ENCODE data around the gene ALPL.

Gene ALPL

DNA sequence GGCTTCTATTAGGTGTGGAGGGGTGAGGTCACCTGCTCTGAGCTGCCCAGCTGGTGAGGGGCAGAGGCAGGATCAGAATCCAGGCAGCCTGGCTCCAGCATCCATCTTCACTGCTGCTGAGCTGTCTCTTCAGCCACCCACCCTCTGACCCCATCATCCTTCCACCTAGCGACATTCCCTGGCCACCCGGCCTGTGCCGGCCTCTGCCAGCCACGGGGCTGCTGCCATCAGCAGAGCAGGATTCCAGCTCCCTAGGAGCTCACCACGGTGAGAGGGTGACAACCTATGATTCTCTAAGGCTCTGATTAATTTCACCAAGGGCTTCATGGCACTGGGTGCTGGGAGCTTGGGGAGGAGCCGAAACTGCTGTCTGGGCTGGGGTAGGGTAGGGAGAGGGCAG is 32.1 kb downstream of the ALPL start:
- ChIA-PET POLR2A (no interaction called here), CTCF (interaction anchor here (0.6 to 2.7 kb wide), 5 partner anchors 9 to 171 kb away, joined by 3 to 9 read pairs (median 4); no protein-coding TSS in a partner anchor)
- no peaks in the 10 kb centered on the region for H3K9me3 ChIP-seq (ENCODE audit: control insufficient read depth, insufficient read depth, low read depth, low read length)
- H3K27ac ChIP-seq (ENCODE audit: extremely low read depth, low read depth, low read length) = no peak overlapping the region
- TF ChIP-seq ZNF354C (tag by site-specific recombination; IDR thresholded peaks at IDR 0.05; ENCODE audit: borderline replicate concordance, low read depth) (no peak), ZNF664 (tag by site-specific recombination; IDR thresholded peaks at IDR 0.05) (no peak)
- no peaks in the 10 kb centered on the region for H3K36me3 ChIP-seq (ENCODE audit: control insufficient read depth in 2 of 2, insufficient read depth in 1 of 2, low read length in 2 of 2)
- H3K4me3 ChIP-seq (ENCODE audit: low read depth, low read length) = no peak overlapping the region
- H3K4me1 ChIP-seq (ENCODE audit: control insufficient read depth, insufficient read depth, low read length) = no peaks in the 10 kb centered on the region

DNA sequence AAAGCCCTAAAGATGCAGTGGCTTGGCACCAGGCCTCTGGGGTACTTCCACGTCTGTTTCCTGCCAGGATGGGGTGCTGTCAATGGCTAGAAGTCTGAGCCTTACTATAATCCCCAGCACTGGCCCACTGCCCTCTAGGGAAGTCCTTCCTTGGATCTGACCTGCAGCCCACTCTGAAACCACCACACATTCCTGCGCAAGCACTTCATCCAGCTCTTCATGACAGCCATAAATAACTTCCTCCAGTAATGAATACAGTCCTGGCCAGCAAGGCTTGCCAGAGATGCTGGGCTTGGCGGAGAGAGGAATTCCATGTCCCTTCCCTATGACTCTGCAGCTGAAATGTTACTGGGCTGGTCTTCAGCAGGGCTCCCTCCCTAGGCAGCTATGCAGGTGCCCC is 32.6 kb downstream of the ALPL start:
- H3K4me3 ChIP-seq (ENCODE audit: low read depth, low read length) = no peak overlapping the region
- no peak for TF ChIP-seq YY2 (tag by site-specific recombination; IDR thresholded peaks at IDR 0.05)
- TF ChIP-seq, protein P1, sequence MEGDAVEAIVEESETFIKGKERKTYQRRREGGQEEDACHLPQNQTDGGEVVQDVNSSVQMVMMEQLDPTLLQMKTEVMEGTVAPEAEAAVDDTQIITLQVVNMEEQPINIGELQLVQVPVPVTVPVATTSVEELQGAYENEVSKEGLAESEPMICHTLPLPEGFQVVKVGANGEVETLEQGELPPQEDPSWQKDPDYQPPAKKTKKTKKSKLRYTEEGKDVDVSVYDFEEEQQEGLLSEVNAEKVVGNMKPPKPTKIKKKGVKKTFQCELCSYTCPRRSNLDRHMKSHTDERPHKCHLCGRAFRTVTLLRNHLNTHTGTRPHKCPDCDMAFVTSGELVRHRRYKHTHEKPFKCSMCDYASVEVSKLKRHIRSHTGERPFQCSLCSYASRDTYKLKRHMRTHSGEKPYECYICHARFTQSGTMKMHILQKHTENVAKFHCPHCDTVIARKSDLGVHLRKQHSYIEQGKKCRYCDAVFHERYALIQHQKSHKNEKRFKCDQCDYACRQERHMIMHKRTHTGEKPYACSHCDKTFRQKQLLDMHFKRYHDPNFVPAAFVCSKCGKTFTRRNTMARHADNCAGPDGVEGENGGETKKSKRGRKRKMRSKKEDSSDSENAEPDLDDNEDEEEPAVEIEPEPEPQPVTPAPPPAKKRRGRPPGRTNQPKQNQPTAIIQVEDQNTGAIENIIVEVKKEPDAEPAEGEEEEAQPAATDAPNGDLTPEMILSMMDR (tag by site-specific recombination; IDR thresholded peaks at IDR 0.05) = no peak
- TF ChIP-seq, protein P2, sequence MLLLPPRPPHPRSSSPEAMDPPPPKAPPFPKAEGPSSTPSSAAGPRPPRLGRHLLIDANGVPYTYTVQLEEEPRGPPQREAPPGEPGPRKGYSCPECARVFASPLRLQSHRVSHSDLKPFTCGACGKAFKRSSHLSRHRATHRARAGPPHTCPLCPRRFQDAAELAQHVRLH (tag by site-specific recombination; IDR thresholded peaks at IDR 0.05) = no peak
- TF ChIP-seq, protein P3, sequence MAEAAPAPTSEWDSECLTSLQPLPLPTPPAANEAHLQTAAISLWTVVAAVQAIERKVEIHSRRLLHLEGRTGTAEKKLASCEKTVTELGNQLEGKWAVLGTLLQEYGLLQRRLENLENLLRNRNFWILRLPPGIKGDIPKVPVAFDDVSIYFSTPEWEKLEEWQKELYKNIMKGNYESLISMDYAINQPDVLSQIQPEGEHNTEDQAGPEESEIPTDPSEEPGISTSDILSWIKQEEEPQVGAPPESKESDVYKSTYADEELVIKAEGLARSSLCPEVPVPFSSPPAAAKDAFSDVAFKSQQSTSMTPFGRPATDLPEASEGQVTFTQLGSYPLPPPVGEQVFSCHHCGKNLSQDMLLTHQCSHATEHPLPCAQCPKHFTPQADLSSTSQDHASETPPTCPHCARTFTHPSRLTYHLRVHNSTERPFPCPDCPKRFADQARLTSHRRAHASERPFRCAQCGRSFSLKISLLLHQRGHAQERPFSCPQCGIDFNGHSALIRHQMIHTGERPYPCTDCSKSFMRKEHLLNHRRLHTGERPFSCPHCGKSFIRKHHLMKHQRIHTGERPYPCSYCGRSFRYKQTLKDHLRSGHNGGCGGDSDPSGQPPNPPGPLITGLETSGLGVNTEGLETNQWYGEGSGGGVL (tag by site-specific recombination; IDR thresholded peaks at IDR 0.05) = no peak
- ChIA-PET POLR2A (no interaction called here), CTCF (interaction anchor here (1.4 to 2.7 kb wide), 2 partner anchors 20 to 171 kb away, joined by 4 to 9 read pairs; no protein-coding TSS in a partner anchor)
- no peaks in the 10 kb centered on the region for H3K9me3 ChIP-seq (ENCODE audit: control insufficient read depth, insufficient read depth, low read depth, low read length)
- no peaks in the 10 kb centered on the region for H3K4me1 ChIP-seq (ENCODE audit: control insufficient read depth, insufficient read depth, low read length)
- no peaks in the 10 kb centered on the region for H3K36me3 ChIP-seq (ENCODE audit: control insufficient read depth in 2 of 2, insufficient read depth in 1 of 2, low read length in 2 of 2)
- H3K27ac ChIP-seq (ENCODE audit: extremely low read depth, low read depth, low read length) = no peak overlapping the region

DNA sequence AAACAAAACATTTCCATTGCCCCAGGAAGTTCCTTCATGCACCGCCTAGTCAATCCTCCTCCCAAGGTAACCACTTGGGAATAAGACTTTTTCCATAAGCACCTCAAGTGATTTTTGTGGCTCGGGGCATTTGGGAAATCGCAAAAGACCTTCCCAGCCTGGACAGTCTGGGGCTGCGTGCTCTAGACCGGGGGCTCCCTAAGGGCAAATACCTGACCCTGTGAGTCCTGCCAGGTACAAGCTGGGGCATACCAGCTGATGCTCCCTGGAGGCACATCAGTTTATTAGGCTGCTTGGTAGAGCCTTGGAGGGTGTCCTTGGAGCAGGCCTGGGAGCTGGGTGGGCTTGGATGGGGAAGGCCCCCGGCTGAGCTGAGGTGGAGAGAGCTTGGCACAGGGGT is 34.4 kb downstream of the ALPL start:
- TF ChIP-seq, protein P4, sequence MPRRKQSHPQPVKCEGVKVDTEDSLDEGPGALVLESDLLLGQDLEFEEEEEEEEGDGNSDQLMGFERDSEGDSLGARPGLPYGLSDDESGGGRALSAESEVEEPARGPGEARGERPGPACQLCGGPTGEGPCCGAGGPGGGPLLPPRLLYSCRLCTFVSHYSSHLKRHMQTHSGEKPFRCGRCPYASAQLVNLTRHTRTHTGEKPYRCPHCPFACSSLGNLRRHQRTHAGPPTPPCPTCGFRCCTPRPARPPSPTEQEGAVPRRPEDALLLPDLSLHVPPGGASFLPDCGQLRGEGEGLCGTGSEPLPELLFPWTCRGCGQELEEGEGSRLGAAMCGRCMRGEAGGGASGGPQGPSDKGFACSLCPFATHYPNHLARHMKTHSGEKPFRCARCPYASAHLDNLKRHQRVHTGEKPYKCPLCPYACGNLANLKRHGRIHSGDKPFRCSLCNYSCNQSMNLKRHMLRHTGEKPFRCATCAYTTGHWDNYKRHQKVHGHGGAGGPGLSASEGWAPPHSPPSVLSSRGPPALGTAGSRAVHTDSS (tag by site-specific recombination; IDR thresholded peaks at IDR 0.05) = no peak
- TF ChIP-seq WT1 (tag by site-specific recombination; IDR thresholded peaks at IDR 0.05) = no peak
- no peak for TF ChIP-seq ZNF677 (tag by site-specific recombination; IDR thresholded peaks at IDR 0.05)
- TF ChIP-seq SALL2 (tag by site-specific recombination; IDR thresholded peaks at IDR 0.05; ENCODE audit: borderline replicate concordance) = no peak
- no peak for TF ChIP-seq ZNF837 (tag by site-specific recombination; IDR thresholded peaks at IDR 0.05)
- Histone ChIP-seq H3K9me3 (ENCODE audit: control insufficient read depth, insufficient read depth, low read depth, low read length) (no peaks in the 10 kb centered on the region), H3K4me3 (ENCODE audit: low read depth, low read length) (no peak overlapping the region), H3K4me1 (ENCODE audit: control insufficient read depth, insufficient read depth, low read length) (no peaks in the 10 kb centered on the region), H3K27ac (ENCODE audit: extremely low read depth, low read depth, low read length) (no peak overlapping the region), H3K36me3 (ENCODE audit: control insufficient read depth in 2 of 2, insufficient read depth in 1 of 2, low read length in 2 of 2) (no peaks in the 10 kb centered on the region)
- ChIA-PET POLR2A (no interaction called here), CTCF (interaction anchor here (1.2 to 1.5 kb wide), 3 partner anchors 8 to 911 kb away, joined by 3 to 5 read pairs (median 3); no protein-coding TSS in a partner anchor)

DNA sequence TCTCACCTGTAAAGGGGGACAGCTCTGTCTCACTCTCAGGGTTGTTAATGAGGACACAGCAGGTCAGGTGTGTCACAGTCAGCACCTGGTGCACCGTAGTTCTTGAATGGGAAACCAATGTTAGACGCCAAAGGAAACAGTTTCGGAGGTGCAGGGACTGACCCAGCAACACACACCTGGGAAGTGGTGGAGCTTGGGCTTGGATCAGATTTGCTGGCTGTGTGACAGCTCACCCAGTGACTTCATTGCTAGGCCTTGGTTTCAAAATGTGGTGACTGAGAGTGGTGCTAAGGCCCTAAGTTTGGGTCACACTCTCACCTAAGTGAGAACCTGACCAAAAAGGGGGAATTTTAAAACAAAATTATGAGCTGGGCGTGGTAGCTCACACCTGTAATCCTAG is 34.9 kb downstream of the ALPL start:
- POLR2A ChIA-PET = no interaction called here
- CTCF ChIA-PET = interaction anchor here (1.2 to 1.5 kb wide), 3 partner anchors 9 to 911 kb away, joined by 3 to 5 read pairs (median 3); no protein-coding TSS in a partner anchor
- Histone ChIP-seq H3K27ac (ENCODE audit: extremely low read depth, low read depth, low read length) (no peak overlapping the region), H3K36me3 (ENCODE audit: control insufficient read depth in 2 of 2, insufficient read depth in 1 of 2, low read length in 2 of 2) (no peaks in the 10 kb centered on the region), H3K9me3 (ENCODE audit: control insufficient read depth, insufficient read depth, low read depth, low read length) (no peaks in the 10 kb centered on the region), H3K4me3 (ENCODE audit: low read depth, low read length) (no peak overlapping the region), H3K4me1 (ENCODE audit: control insufficient read depth, insufficient read depth, low read length) (no peaks in the 10 kb centered on the region)
- TF ChIP-seq ZNF23 (tag by site-specific recombination; IDR thresholded peaks at IDR 0.05; ENCODE audit: borderline replicate concordance) (no peak), ZNF138 (tag by site-specific recombination; IDR thresholded peaks at IDR 0.05; ENCODE audit: borderline replicate concordance) (no peak), ZNF626 (tag by site-specific recombination; IDR thresholded peaks at IDR 0.05) (no peak), KLF1 (tag by site-specific recombination; IDR thresholded peaks at IDR 0.05) (no peak), ZNF670 (tag by site-specific recombination; IDR thresholded peaks at IDR 0.05; ENCODE audit: low read depth) (no peak)
- TF ChIP-seq, protein P5, sequence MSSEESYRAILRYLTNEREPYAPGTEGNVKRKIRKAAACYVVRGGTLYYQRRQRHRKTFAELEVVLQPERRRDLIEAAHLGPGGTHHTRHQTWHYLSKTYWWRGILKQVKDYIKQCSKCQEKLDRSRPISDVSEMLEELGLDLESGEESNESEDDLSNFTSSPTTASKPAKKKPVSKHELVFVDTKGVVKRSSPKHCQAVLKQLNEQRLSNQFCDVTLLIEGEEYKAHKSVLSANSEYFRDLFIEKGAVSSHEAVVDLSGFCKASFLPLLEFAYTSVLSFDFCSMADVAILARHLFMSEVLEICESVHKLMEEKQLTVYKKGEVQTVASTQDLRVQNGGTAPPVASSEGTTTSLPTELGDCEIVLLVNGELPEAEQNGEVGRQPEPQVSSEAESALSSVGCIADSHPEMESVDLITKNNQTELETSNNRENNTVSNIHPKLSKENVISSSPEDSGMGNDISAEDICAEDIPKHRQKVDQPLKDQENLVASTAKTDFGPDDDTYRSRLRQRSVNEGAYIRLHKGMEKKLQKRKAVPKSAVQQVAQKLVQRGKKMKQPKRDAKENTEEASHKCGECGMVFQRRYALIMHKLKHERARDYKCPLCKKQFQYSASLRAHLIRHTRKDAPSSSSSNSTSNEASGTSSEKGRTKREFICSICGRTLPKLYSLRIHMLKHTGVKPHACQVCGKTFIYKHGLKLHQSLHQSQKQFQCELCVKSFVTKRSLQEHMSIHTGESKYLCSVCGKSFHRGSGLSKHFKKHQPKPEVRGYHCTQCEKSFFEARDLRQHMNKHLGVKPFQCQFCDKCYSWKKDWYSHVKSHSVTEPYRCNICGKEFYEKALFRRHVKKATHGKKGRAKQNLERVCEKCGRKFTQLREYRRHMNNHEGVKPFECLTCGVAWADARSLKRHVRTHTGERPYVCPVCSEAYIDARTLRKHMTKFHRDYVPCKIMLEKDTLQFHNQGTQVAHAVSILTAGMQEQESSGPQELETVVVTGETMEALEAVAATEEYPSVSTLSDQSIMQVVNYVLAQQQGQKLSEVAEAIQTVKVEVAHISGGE (tag by site-specific recombination; conservative IDR thresholded peaks at IDR 0.05; ENCODE audit: low read depth) = no peak
- TF ChIP-seq, protein P6, sequence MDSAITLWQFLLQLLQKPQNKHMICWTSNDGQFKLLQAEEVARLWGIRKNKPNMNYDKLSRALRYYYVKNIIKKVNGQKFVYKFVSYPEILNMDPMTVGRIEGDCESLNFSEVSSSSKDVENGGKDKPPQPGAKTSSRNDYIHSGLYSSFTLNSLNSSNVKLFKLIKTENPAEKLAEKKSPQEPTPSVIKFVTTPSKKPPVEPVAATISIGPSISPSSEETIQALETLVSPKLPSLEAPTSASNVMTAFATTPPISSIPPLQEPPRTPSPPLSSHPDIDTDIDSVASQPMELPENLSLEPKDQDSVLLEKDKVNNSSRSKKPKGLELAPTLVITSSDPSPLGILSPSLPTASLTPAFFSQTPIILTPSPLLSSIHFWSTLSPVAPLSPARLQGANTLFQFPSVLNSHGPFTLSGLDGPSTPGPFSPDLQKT (IDR thresholded peaks at IDR 0.05; ENCODE audit: borderline replicate concordance, low read depth, low read length) = no peak
